ENCODE measurements around the gene AMACR. TPM values are rescaled to one million over a fixed set of nuclear protein-coding genes. Genes with fewer than 3 reads are reported as not detected.

Gene AMACR
- total and polyA plus RNA-seq, 10 of the 15 experiments (the other 5 are each of a cell fraction or from before 2014, with no cell fraction given) = 2.6 to 20.4 (median 10.4) TPM

DNA sequence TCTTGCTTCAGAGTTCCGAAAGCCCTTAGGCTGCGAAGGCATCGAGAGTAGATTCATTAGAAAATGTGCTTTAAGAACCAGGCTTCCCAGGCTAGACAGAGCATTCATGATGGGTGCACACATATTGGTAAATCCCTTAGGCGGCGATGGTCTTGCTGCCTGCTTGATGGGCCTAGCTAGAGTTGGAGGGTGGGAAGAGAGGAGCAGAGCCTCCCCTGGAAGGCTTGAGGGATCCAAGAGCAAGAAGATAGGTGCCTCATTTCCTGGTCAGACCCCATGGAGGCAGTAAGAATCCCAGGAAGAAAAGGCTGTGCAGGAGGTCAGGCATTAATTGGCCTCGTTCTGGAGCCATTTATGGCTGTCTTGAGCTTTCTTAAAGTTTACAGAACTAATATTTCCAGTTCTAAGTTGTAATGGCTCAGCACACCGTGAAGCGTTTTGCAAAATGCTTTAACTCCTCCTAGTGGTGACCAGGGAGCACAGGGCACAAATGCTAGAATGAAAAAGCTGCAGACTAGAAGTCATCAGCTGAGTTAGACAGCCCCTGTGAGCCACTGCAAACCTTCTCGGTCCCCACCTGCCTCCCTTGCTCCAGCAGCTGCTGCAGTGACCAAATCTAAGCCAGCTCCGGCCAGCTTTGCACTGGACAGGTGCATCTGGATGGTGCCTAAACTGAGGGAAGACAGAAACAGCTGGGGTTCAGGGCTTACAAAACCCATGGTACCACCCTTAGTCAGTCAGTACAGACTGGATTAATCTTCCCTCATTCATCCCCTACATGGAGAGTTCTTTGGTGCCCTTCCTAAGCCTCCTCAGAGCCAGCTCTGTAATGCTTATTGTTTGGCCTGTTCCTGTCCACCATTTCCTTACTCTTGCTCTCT lies 38.0 kb downstream of the AMACR start:
- H3K27me3 ChIP-seq (replicated peaks in 1 of 2; ENCODE audit: control insufficient read depth in 2 of 2, insufficient read depth in 2 of 2, low read length in 1 of 2) = no peaks in the 10 kb centered on the region
- peak overlapping the region; percentile 29 for H2AFZ ChIP-seq (ENCODE audit: control insufficient read depth, low read depth, low read length)
- intact Hi-C loops (cut with micrococcal nuclease; ENCODE audit: unreplicated experiment) (loop anchor here (1.0 to 10.0 kb wide), 2 partner anchors 534 to 805 kb away; no protein-coding TSS in a partner anchor), in situ Hi-C loops (cut with MboI) (no loop called here)
- H3K36me3 ChIP-seq (ENCODE audit: control insufficient read depth in 2 of 2, insufficient read depth in 2 of 2, low read length in 1 of 2) = no peaks in the 10 kb centered on the region
- no peak overlapping the region for H3K27ac ChIP-seq (ENCODE audit: control insufficient read depth, insufficient read depth)
- no TSS peak for BruUV-seq (replicated peaks)
- H3K79me2 ChIP-seq (ENCODE audit: control insufficient read depth, insufficient read depth, low read length) = no peaks in the 10 kb centered on the region
- no peak overlapping the region for H3K4me3 ChIP-seq
- ATAC-seq = peak; percentile 93
- CTCF ChIA-PET = interaction anchor here (0.6 to 4.1 kb wide), 49 partner anchors 10 to 1263 kb away, joined by 3 to 70 read pairs (median 4); partner anchors contain the start of genes RXFP3 and TARS1
- peak; percentile 27 for FAIRE-seq
- SMC1A ChIA-PET (ENCODE audit: uncharacterized antibody, unreplicated experiment) = interaction anchor here (0.8 to 4.4 kb wide), 26 partner anchors 8 to 1513 kb away, joined by 3 to 43 read pairs (median 4); partner anchors contain the start of genes RXFP3 and TARS1
- DNase-seq (ENCODE audit: low read depth, low spot score) = peak; percentile 27
- no peak overlapping the region for H3K4me2 ChIP-seq (ENCODE audit: control insufficient read depth, insufficient read depth)
- 44% methylated on average over 10 of the region's 10 CpGs for WGBS (ENCODE audit: insufficient coverage, insufficient replicate concordance, low lambda C conversion rate, missing lambda C conversion rate)
- POLR2A ChIA-PET = interaction anchor here (0.5 to 1.2 kb wide), 3 partner anchors 39 to 1710 kb away, joined by 3 to 5 read pairs (median 4); partner anchors contain the start of gene TARS1
- H3K9ac ChIP-seq (ENCODE audit: control insufficient read depth, insufficient read depth, low read length) = no peak overlapping the region
- H4K20me1 ChIP-seq (ENCODE audit: control insufficient read depth, insufficient read depth) = no peaks in the 10 kb centered on the region
- RAD21 ChIA-PET (ENCODE audit: unreplicated experiment) = interaction anchor here (1.0 to 4.0 kb wide), 19 partner anchors 9 to 539 kb away, joined by 3 to 46 read pairs (median 4); partner anchors contain the start of genes AMACR, RXFP3 and TARS1
- H3K9me3 ChIP-seq (replicated peaks; ENCODE audit: control insufficient read depth, insufficient read depth, low read length) = no peaks in the 10 kb centered on the region
- H3K4me1 ChIP-seq (ENCODE audit: control insufficient read depth, insufficient read depth, low read length) = peaks cover 17% of the 10 kb centered on the region
- TF ChIP-seq ZSCAN29 (IDR thresholded peaks at IDR 0.05) (no peak), NR2C2 (IDR thresholded peaks at IDR 0.05; ENCODE audit: borderline replicate concordance, control insufficient read depth, insufficient read length, low read depth) (no peak), SRF (IDR thresholded peaks at IDR 0.05; ENCODE audit: low read depth in 2 of 2, low read length in 2 of 2) (no peak), NFYA (IDR thresholded peaks at IDR 0.05; ENCODE audit: borderline replicate concordance, low read depth, low read length) (no peak), TARDBP (IDR thresholded peaks at IDR 0.05; ENCODE audit: borderline replicate concordance) (no peak), CHD2 (IDR thresholded peaks at IDR 0.05; ENCODE audit: borderline replicate concordance, low read depth, low read length) (no peak), RAD21 (IDR thresholded peaks at IDR 0.05; ENCODE audit: insufficient read depth, low read depth, low read length) (peak; percentile 94), ATF7 (IDR thresholded peaks at IDR 0.05; ENCODE audit: low read depth) (no peak), SREBF2 (IDR thresholded peaks at IDR 0.05; ENCODE audit: low read length) (no peak)
- TF ChIP-seq, protein P1, sequence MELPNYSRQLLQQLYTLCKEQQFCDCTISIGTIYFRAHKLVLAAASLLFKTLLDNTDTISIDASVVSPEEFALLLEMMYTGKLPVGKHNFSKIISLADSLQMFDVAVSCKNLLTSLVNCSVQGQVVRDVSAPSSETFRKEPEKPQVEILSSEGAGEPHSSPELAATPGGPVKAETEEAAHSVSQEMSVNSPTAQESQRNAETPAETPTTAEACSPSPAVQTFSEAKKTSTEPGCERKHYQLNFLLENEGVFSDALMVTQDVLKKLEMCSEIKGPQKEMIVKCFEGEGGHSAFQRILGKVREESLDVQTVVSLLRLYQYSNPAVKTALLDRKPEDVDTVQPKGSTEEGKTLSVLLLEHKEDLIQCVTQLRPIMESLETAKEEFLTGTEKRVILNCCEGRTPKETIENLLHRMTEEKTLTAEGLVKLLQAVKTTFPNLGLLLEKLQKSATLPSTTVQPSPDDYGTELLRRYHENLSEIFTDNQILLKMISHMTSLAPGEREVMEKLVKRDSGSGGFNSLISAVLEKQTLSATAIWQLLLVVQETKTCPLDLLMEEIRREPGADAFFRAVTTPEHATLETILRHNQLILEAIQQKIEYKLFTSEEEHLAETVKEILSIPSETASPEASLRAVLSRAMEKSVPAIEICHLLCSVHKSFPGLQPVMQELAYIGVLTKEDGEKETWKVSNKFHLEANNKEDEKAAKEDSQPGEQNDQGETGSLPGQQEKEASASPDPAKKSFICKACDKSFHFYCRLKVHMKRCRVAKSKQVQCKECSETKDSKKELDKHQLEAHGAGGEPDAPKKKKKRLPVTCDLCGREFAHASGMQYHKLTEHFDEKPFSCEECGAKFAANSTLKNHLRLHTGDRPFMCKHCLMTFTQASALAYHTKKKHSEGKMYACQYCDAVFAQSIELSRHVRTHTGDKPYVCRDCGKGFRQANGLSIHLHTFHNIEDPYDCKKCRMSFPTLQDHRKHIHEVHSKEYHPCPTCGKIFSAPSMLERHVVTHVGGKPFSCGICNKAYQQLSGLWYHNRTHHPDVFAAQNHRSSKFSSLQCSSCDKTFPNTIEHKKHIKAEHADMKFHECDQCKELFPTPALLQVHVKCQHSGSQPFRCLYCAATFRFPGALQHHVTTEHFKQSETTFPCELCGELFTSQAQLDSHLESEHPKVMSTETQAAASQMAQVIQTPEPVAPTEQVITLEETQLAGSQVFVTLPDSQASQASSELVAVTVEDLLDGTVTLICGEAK (IDR thresholded peaks at IDR 0.05; ENCODE audit: borderline replicate concordance) = no peak
- TF ChIP-seq, protein P2, sequence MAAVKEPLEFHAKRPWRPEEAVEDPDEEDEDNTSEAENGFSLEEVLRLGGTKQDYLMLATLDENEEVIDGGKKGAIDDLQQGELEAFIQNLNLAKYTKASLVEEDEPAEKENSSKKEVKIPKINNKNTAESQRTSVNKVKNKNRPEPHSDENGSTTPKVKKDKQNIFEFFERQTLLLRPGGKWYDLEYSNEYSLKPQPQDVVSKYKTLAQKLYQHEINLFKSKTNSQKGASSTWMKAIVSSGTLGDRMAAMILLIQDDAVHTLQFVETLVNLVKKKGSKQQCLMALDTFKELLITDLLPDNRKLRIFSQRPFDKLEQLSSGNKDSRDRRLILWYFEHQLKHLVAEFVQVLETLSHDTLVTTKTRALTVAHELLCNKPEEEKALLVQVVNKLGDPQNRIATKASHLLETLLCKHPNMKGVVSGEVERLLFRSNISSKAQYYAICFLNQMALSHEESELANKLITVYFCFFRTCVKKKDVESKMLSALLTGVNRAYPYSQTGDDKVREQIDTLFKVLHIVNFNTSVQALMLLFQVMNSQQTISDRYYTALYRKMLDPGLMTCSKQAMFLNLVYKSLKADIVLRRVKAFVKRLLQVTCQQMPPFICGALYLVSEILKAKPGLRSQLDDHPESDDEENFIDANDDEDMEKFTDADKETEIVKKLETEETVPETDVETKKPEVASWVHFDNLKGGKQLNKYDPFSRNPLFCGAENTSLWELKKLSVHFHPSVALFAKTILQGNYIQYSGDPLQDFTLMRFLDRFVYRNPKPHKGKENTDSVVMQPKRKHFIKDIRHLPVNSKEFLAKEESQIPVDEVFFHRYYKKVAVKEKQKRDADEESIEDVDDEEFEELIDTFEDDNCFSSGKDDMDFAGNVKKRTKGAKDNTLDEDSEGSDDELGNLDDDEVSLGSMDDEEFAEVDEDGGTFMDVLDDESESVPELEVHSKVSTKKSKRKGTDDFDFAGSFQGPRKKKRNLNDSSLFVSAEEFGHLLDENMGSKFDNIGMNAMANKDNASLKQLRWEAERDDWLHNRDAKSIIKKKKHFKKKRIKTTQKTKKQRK (IDR thresholded peaks at IDR 0.05; ENCODE audit: low read depth, low read length) = no peak
- TF ChIP-seq, protein P3, sequence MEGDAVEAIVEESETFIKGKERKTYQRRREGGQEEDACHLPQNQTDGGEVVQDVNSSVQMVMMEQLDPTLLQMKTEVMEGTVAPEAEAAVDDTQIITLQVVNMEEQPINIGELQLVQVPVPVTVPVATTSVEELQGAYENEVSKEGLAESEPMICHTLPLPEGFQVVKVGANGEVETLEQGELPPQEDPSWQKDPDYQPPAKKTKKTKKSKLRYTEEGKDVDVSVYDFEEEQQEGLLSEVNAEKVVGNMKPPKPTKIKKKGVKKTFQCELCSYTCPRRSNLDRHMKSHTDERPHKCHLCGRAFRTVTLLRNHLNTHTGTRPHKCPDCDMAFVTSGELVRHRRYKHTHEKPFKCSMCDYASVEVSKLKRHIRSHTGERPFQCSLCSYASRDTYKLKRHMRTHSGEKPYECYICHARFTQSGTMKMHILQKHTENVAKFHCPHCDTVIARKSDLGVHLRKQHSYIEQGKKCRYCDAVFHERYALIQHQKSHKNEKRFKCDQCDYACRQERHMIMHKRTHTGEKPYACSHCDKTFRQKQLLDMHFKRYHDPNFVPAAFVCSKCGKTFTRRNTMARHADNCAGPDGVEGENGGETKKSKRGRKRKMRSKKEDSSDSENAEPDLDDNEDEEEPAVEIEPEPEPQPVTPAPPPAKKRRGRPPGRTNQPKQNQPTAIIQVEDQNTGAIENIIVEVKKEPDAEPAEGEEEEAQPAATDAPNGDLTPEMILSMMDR (IDR thresholded peaks at IDR 0.05 in 2 of 3, conservative IDR thresholded peaks at IDR 0.05 in 1 of 3; ENCODE audit: control insufficient read depth in 2 of 3, extremely low read depth in 1 of 3, insufficient read depth in 1 of 3, low read depth in 3 of 3, low read length in 3 of 3) = peak; percentile 80 to 90 (median 88)

Data from GM12878 (cell line).